Measurements from ENCODE around the gene HYKK.
A peak's percentile ranks its signal among the peaks of the same experiment; 100 is the strongest.

HYKK gene

GRCh38 chr15:78524230-78524629 lies 16.9 kb downstream of the HYKK start:
- no peak overlapping the region for H3K27ac ChIP-seq
- TF ChIP-seq CTCF (IDR thresholded peaks at IDR 0.05): no peak
- TF ChIP-seq ZFX (IDR thresholded peaks at IDR 0.05; ENCODE audit: borderline replicate concordance): no peak

- TF ChIP-seq CTCF (IDR thresholded peaks at IDR 0.05): no peak
- no peak for TF ChIP-seq ZFX (IDR thresholded peaks at IDR 0.05; ENCODE audit: borderline replicate concordance)
- no peak overlapping the region for H3K27ac ChIP-seq
Measured at GRCh38 chr15:78527325-78527724, 19.9 kb downstream of the HYKK start.

GRCh38 chr15:78533331-78533730 lies 26.0 kb downstream of the HYKK start:
- TF ChIP-seq CTCF (IDR thresholded peaks at IDR 0.05) (no peak), ZFX (IDR thresholded peaks at IDR 0.05; ENCODE audit: borderline replicate concordance) (no peak)
- no peak overlapping the region for H3K27ac ChIP-seq

- TF ChIP-seq CTCF (IDR thresholded peaks at IDR 0.05) (no peak), ZFX (IDR thresholded peaks at IDR 0.05; ENCODE audit: borderline replicate concordance) (no peak)
- no peak overlapping the region for H3K27ac ChIP-seq
Measured at GRCh38 chr15:78536134-78536533, 28.8 kb downstream of the HYKK start.

- H3K27ac ChIP-seq: no peak overlapping the region
- TF ChIP-seq CTCF (IDR thresholded peaks at IDR 0.05) (no peak), ZFX (IDR thresholded peaks at IDR 0.05; ENCODE audit: borderline replicate concordance) (no peak)
Measured at GRCh38 chr15:78537266-78537905, 30.0 kb downstream of the HYKK start.

- H3K27ac ChIP-seq: no peak overlapping the region
- TF ChIP-seq ZFX (IDR thresholded peaks at IDR 0.05; ENCODE audit: borderline replicate concordance): no peak
- no peak for TF ChIP-seq CTCF (IDR thresholded peaks at IDR 0.05)
Measured at GRCh38 chr15:78538358-78538757, 31.0 kb downstream of the HYKK start.

- peak overlapping the region; percentile 82 for H3K27ac ChIP-seq
Measured at GRCh38 chr15:78539464-78540140, 32.2 kb downstream of the HYKK start.
